HepG2 (cell line): ENCODE data around the gene ERC1. TPM values are rescaled to one million over a fixed set of nuclear protein-coding genes. Genes with fewer than 3 reads are reported as not detected.

ENCODE experiments used
- ATAC-seq: fragments of 200-7000 bp; cut with Tn5 transposase; 3 replicates; pipeline ENCODE4 v1.9.1; 2020; ENCODE audit warnings: mild to moderate bottlenecking, moderate library complexity
- BruUV-seq: library from RNA; stranded (reverse); fragments of 400-500 nt; replicated peaks from 2 replicates; lab custom pipeline; 2021; lab: Mats Ljungman, UMichigan
- CTCF ChIA-PET: fragments of 300-600 bp; formaldehyde crosslinking; extraction: SDS; loops from one replicate; lab custom pipeline; 2021; ENCODE audit warnings: low total read pairs, inconsistent platforms, low intra/inter-chr PET ratio; lab: Yijun Ruan, JAX
- POLR2A ChIA-PET: fragments of 350-600 bp; sonication (Branson Sonifier 250); formaldehyde crosslinking; loops from one replicate; lab custom pipeline; 2020; ENCODE audit warnings: antibody characterized with exemption, inconsistent platforms; lab: Yijun Ruan, JAX
- DNase-seq: peaks from one replicate; pipeline ENCODE4 v3.0.0-alpha.2; 2015; ENCODE audit warnings: low spot score
- FAIRE-seq: peaks from 3 replicates; lab custom pipeline; 2011; peaks lifted over from hg19 to GRCh38; lab: Jason Lieb, UNC
- H2AFZ ChIP-seq: one replicate; pipeline ENCODE4 v1.6.1; 2011; ENCODE audit warnings: low read length, inconsistent platforms
- H3K27ac ChIP-seq: fragments of 300-600 bp; 3 replicates; pipeline ENCODE4 v1.8.0; 2011; ENCODE audit warnings: mixed run types, mild to moderate bottlenecking, mixed read lengths, low read length, inconsistent platforms; ENCODE audit not compliant: insufficient read depth; ENCODE audit errors: extremely low read length
- H3K27me3 ChIP-seq, 2 experiments: fragments of 200-600 bp in 1 of 2; 2 replicates in 1 of 2; 3 replicates in 1 of 2; pipeline versions ENCODE4 v1.6.0 to v1.8.0; 2011; ENCODE audit warnings: low read length in 2 of 2, mild to moderate bottlenecking in 2 of 2, moderate library complexity in 2 of 2, inconsistent platforms in 1 of 2; ENCODE audit not compliant: insufficient read depth in 2 of 2, control insufficient read depth in 1 of 2
- H3K36me3 ChIP-seq, 2 experiments: fragments of 200-600 bp in 1 of 2; replicated peaks in 1 of 2; 2 replicates in 1 of 2; 3 replicates in 1 of 2; pipeline versions ENCODE4 v1.5.1 to v1.8.0; 2011; ENCODE audit warnings: low read length in 2 of 2, inconsistent platforms in 1 of 2; ENCODE audit not compliant: insufficient read depth in 2 of 2, control insufficient read depth in 1 of 2
- H3K4me1 ChIP-seq: 2 replicates; pipeline ENCODE4 v1.5.1; 2012; ENCODE audit warnings: low read length, inconsistent platforms; ENCODE audit not compliant: insufficient read depth
- H3K4me2 ChIP-seq: 2 replicates; pipeline ENCODE4 v1.6.0; 2011; ENCODE audit warnings: low read depth, low read length, inconsistent platforms
- H3K4me3 ChIP-seq, 3 experiments: fragments of 200-600 bp in 1 of 3; sonication (generic), shearing (Covaris generic) in 1 of 3; replicated peaks in 1 of 3; 2 replicates each; pipeline ENCODE4 v1.5.1; 2011 to 2016; ENCODE audit warnings: low read length in 3 of 3, inconsistent platforms in 2 of 3, low read depth in 2 of 3, mild to moderate bottlenecking in 2 of 3, control low read depth in 1 of 3, mixed read lengths in 1 of 3; ENCODE audit not compliant: insufficient read depth in 1 of 3
- H3K79me2 ChIP-seq: one replicate; pipeline ENCODE4 v1.6.1; 2011; ENCODE audit warnings: low read length, inconsistent platforms; ENCODE audit not compliant: insufficient read depth
- H3K9ac ChIP-seq: 2 replicates; pipeline ENCODE4 v1.6.0; 2011; ENCODE audit warnings: mild to moderate bottlenecking, low read depth, low read length, inconsistent platforms; ENCODE audit not compliant: insufficient read depth
- H3K9me3 ChIP-seq: 2 replicates; pipeline ENCODE4 v1.5.1; 2012; ENCODE audit warnings: mild to moderate bottlenecking, low read length
- H4K20me1 ChIP-seq: 2 replicates; pipeline ENCODE4 v1.6.0; 2011; ENCODE audit warnings: inconsistent platforms, mild to moderate bottlenecking, low read length, moderate library complexity; ENCODE audit not compliant: insufficient read depth
- CEBPG ChIP-seq: IDR thresholded peaks from 2 replicates; pipeline ENCODE4 v1.6.1; 2016
- EZH2 ChIP-seq: conservative IDR thresholded peaks from 2 replicates; pipeline ENCODE4 v1.6.1; 2012; ENCODE audit warnings: mild to moderate bottlenecking, low read depth, low read length, moderate library complexity
- HOXA5 ChIP-seq: sonication (generic); formaldehyde crosslinking; IDR thresholded peaks from 2 replicates; pipeline ENCODE4 v1.4.0; 2020; ENCODE audit warnings: missing genetic modification reagents
- REL ChIP-seq: sonication (generic); formaldehyde crosslinking; conservative IDR thresholded peaks from 2 replicates; pipeline ENCODE4 v1.8.0; 2022; ENCODE audit warnings: mild to moderate bottlenecking, missing genetic modification reagents, moderate library complexity
- ZNF616 ChIP-seq: sonication (generic); formaldehyde crosslinking; IDR thresholded peaks from 2 replicates; pipeline ENCODE4 v1.5.0; 2020; ENCODE audit warnings: low read depth, mild to moderate bottlenecking, missing genetic modification reagents
- ZNF672 ChIP-seq: sonication (generic); formaldehyde crosslinking; IDR thresholded peaks from 2 replicates; pipeline ENCODE4 v1.8.1; 2022; ENCODE audit warnings: missing genetic modification reagents
- ZNF816 ChIP-seq: sonication (generic); formaldehyde crosslinking; IDR thresholded peaks from 2 replicates; pipeline ENCODE4 v1.8.0; 2022; ENCODE audit warnings: missing genetic modification reagents, mild to moderate bottlenecking, borderline replicate concordance
- WGBS: methylation state at CpG from one replicate; pipeline ENCODE4 v1.1.6; 2017; ENCODE audit warnings: low lambda C conversion rate; 5-methylcytosine and 5-hydroxymethylcytosine counted together
- in situ Hi-C: cut with HindIII; loops from 2 replicates; pipeline ENCODE4 v1.10.0; 2017; ENCODE audit warnings: low pct_unique_long_range_greater_than_20kb; ENCODE audit not compliant: extremely low pct_ligation_motif_present
- intact Hi-C: fragments of 100-400 bp; cut with micrococcal nuclease; formaldehyde crosslinking; loops from one replicate; pipeline ENCODE4 v1.10.0; 2022; ENCODE audit not compliant: unreplicated experiment
- polyA plus RNA-seq, 8 experiments: library from polyadenylated mRNA; depleted of rRNA in 3 of 8; stranded (reverse) in 7 of 8; unstranded in 1 of 8; fragments of >200 nt; fragmentation: Illumina TruSeq in 4 of 8; extraction: Trizol in 4 of 8; gene quantifications; 2 replicates each; pipeline versions ENCODE4 v1.2.1 to v1.2.3, GENCODE V29; 2011 to 2016; ENCODE audit warnings: low read depth in 4 of 8, missing spikeins in 1 of 8, mixed read lengths in 1 of 8; ENCODE audit not compliant: insufficient read depth in 1 of 8
- total RNA-seq, 5 experiments: library from RNA; depleted of rRNA; stranded (reverse); fragments of >200 nt; fragmentation: Illumina TruSeq; extraction: Trizol; gene quantifications; 2 replicates each; pipeline ENCODE4 v1.2.3, GENCODE V29; 2016; ENCODE audit warnings: low read depth in 1 of 5

Gene ERC1
- total and polyA plus RNA-seq, 2 of the 13 experiments (the other 11 are each of a cell fraction or from before 2014, with no cell fraction given): 6.1 to 12.4 TPM

DNA sequence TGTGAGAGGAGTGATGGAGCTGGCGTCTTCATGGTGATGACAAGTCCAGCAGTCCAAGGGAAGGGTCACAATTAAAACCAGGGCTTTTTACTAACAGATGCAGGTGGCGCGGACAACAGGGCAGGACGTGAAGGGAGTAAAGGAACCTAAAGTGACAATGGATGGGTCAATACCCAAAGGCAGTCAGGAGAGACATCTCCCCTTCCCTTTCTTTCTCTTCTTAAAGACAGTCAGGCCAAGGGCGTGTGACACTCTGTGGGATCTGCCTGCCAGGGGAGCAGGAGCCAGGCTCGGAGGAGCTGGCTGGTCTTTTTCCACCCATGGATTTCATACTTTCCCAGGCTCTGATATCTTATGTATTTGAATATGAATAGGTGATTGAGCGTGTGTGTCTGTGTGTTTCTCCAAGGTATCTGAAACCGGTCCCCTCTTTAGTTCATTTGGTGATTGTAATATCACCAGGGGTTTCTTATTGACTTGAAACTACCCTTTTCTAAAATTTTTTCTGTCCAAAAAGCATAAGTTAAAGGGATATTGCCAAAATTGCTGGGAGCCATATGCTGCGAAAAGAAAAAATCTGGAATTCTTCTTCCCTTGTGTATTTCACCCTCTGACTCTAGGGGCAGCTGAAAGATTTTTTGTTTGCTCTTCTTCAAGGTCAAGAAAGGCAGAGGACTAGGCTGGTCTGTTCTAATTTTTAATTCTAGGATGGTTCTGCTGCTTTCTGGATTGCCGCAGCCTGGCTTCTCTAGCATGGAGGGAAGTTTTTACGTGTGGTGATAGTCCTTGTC lies 541.5 kb downstream of the ERC1 start:
- WGBS: 57% methylated on average over 11 of the region's 11 CpGs
- peaks cover 13 to 85% of the 10 kb centered on the region in 2 experiments; a peak in 4 of 5 replicates for H3K27me3 ChIP-seq
- ChIA-PET CTCF (no interaction called here), POLR2A (no interaction called here)
- in situ Hi-C loops: no loop called here
- BruUV-seq: no TSS peak
- H3K27ac ChIP-seq: no peak overlapping the region
- intact Hi-C loops: no loop called here
- no peak overlapping the region for H2AFZ ChIP-seq
- TF ChIP-seq REL (CRISPR knock-in tag): no peak
- 0 out of 2 replicates have a peak, but pooled peaks have one; percentile 3 for TF ChIP-seq EZH2
- no peaks in the 10 kb centered on the region for H3K36me3 ChIP-seq
- H3K4me3 ChIP-seq: no peak overlapping the region
- no peaks in the 10 kb centered on the region for H3K9me3 ChIP-seq
- no peaks in the 10 kb centered on the region for H3K79me2 ChIP-seq
- FAIRE-seq: no peak
- no peak overlapping the region for H3K9ac ChIP-seq
- no peak overlapping the region for H3K4me2 ChIP-seq
- no peak for ATAC-seq
- no peak for DNase-seq
- H3K4me1 ChIP-seq: peaks cover 20% of the 10 kb centered on the region
- no peaks in the 10 kb centered on the region for H4K20me1 ChIP-seq

GRCh38 chr12:1533205-1533601 lies 542.2 kb downstream of the ERC1 start:
- no peaks in the 10 kb centered on the region for H4K20me1 ChIP-seq
- H3K27me3 ChIP-seq: peaks cover 14 to 85% of the 10 kb centered on the region in 2 experiments; a peak in 4 of 5 replicates
- peaks cover 20% of the 10 kb centered on the region for H3K4me1 ChIP-seq
- DNase-seq (no peak), FAIRE-seq (no peak), ATAC-seq (peak; percentile 42)
- intact Hi-C loops: no loop called here
- ChIA-PET POLR2A (no interaction called here), CTCF (no interaction called here)
- H3K27ac ChIP-seq: no peak overlapping the region
- BruUV-seq: no TSS peak
- no peak for TF ChIP-seq HOXA5 (CRISPR knock-in tag)
- TF ChIP-seq ZNF616 (CRISPR knock-in tag): no peak
- TF ChIP-seq EZH2: 0 out of 2 replicates have a peak, but pooled peaks have one; percentile 9
- no peak for TF ChIP-seq ZNF672
- no peak for TF ChIP-seq ZNF816 (CRISPR knock-in tag)
- no peak for TF ChIP-seq CEBPG (CRISPR knock-in tag)
- no peaks in the 10 kb centered on the region for H3K36me3 ChIP-seq
- H2AFZ ChIP-seq: no peak overlapping the region
- H3K79me2 ChIP-seq: no peaks in the 10 kb centered on the region
- H3K4me2 ChIP-seq: 0 out of 2 replicates have a peak overlapping the region, but pooled peaks have one; percentile 30
- H3K9ac ChIP-seq: no peak overlapping the region
- no peaks in the 10 kb centered on the region for H3K9me3 ChIP-seq
- in situ Hi-C loops: no loop called here
- WGBS: 2% methylated on average over 8 of the region's 9 CpGs
- H3K4me3 ChIP-seq: no peak overlapping the region; a peak in 1 of 6 replicates
